OCI-LY3 (cell line): ENCODE measurements around the gene DHRS13.
A peak's percentile ranks its signal among the peaks of the same experiment; 100 is the strongest.
"Not testable (repeated sequence)": the region's sequence is repeated elsewhere in the genome, so short reads cannot be mapped to it uniquely, and the experiment has no call there.

Experiments
- H2AFZ ChIP-seq: fragments of 200-600, 300-600 bp; shearing (Covaris generic); 2 replicates; pipeline ENCODE4 v1.6.0; 2014; ENCODE audit warnings: antibody characterized with exemption, low read depth, low read length
- H3K27ac ChIP-seq: fragments of 200-600, 300-600 bp; sonication (generic); 2 replicates; pipeline ENCODE4 v1.5.1; 2014; ENCODE audit warnings: mild to moderate bottlenecking, low read length, moderate library complexity, mixed read lengths
- H3K27me3 ChIP-seq: fragments of 200-600, 300-600 bp; sonication (generic); 2 replicates; pipeline ENCODE4 v1.6.1; 2014; ENCODE audit warnings: low read depth, low read length, mixed read lengths
- H3K36me3 ChIP-seq: fragments of 200-600, 300-600 bp; sonication (generic); replicated peaks from 2 replicates; pipeline ENCODE3; 2014; ENCODE audit warnings: low read depth, low read length, mixed read lengths
- H3K4me1 ChIP-seq: fragments of 300-600, 200-600 bp; sonication (generic); 2 replicates; pipeline ENCODE4 v1.6.1; 2014; ENCODE audit warnings: low read length, mixed read lengths
- H3K4me2 ChIP-seq: fragments of 200-600, 300-600 bp; sonication (generic); 2 replicates; pipeline ENCODE4 v1.6.1; 2014; ENCODE audit warnings: low read length, mixed read lengths
- H3K4me3 ChIP-seq: fragments of 300-600, 200-600 bp; sonication (generic); 2 replicates; pipeline ENCODE4 v1.5.1; 2014; ENCODE audit warnings: antibody characterized with exemption, mild to moderate bottlenecking, low read length, moderate library complexity
- H3K79me2 ChIP-seq: fragments of 300-600, 200-600 bp; shearing (Covaris generic); 2 replicates; pipeline ENCODE4 v1.6.1; 2014; ENCODE audit warnings: mild to moderate bottlenecking, low read length, mixed read lengths
- H3K9ac ChIP-seq: fragments of 300-600, 200-600 bp; shearing (Covaris generic); 2 replicates; pipeline ENCODE4 v1.6.0; 2014; ENCODE audit warnings: mild to moderate bottlenecking, low read length, moderate library complexity
- H3K9me3 ChIP-seq: fragments of 200-600, 300-600 bp; shearing (Covaris generic); 2 replicates; pipeline ENCODE4 v1.6.1; 2014; ENCODE audit warnings: low read length, mixed read lengths; ENCODE audit not compliant: insufficient read depth
- H4K20me1 ChIP-seq: fragments of 200-600, 300-600 bp; sonication (generic); 2 replicates; pipeline ENCODE4 v1.6.1; 2016; ENCODE audit warnings: low read length, mixed read lengths; ENCODE audit not compliant: insufficient read depth
- CTCF ChIP-seq: fragments of 200-600, 300-600 bp; sonication (generic); IDR thresholded peaks from 2 replicates; pipeline ENCODE4 v1.5.1; 2014; ENCODE audit warnings: antibody characterized with exemption, low read length, low read depth
- EZH2phosphoT487 ChIP-seq: fragments of 200-600 bp; shearing (Covaris generic); IDR thresholded peaks from 2 replicates; pipeline ENCODE4 v1.6.1; 2018; ENCODE audit warnings: antibody characterized with exemption, mixed run types, low read depth

Gene DHRS13

GRCh38 chr17:28854457-28855335 lies 48.2 kb downstream of the DHRS13 start, which contains the start of gene ERAL1:
Gene ERAL1, plus strand, starts transcription at chr17:28855016. Its CDS starts 19 bp downstream, at chr17:28855035.
- H3K79me2 ChIP-seq: peaks cover 18% of the 10 kb centered on the region
- H3K27ac ChIP-seq: peak within 1 kb of the TSS; percentile 49
- TF ChIP-seq CTCF: no peak
- no peak for TF ChIP-seq EZH2phosphoT487

GRCh38 chr17:28853295-28853694 lies 49.6 kb downstream of the DHRS13 start:
- Histone ChIP-seq H3K9me3 (no peaks in the 10 kb centered on the region), H2AFZ (no peak overlapping the region), H3K4me3 (no peak overlapping the region), H3K9ac (no peak overlapping the region), H4K20me1 (no peaks in the 10 kb centered on the region), H3K79me2 (peaks cover 18% of the 10 kb centered on the region), H3K27me3 (no peaks in the 10 kb centered on the region), H3K4me1 (peaks cover 20% of the 10 kb centered on the region), H3K27ac (no peak overlapping the region), H3K4me2 (no peak overlapping the region), H3K36me3 (peaks cover 7% of the 10 kb centered on the region)
- no peak for TF ChIP-seq CTCF
- TF ChIP-seq EZH2phosphoT487: no peak

More at GRCh38 chr17:28854457-28855335, 48.2 kb downstream of the DHRS13 start, which contains the start of gene ERAL1:
- Histone ChIP-seq H3K4me3 (peak within 1 kb of the TSS; percentile 92), H3K36me3 (peaks cover 13% of the 10 kb centered on the region), H3K27me3 (no peaks in the 10 kb centered on the region), H3K9me3 (no peaks in the 10 kb centered on the region), H3K4me1 (peaks cover 20% of the 10 kb centered on the region), H3K4me2 (peak within 1 kb of the TSS; percentile 96), H2AFZ (peak within 1 kb of the TSS; percentile 98), H3K9ac (peak within 1 kb of the TSS; percentile 84), H4K20me1 (no peaks in the 10 kb centered on the region)

- H3K4me1 ChIP-seq: peaks cover 3% of the 10 kb centered on the region; the same call in 1 of the 2 replicates
- H3K9ac ChIP-seq: no peak overlapping the region
- no peaks in the 10 kb centered on the region for H3K9me3 ChIP-seq
- H2AFZ ChIP-seq: no peak overlapping the region
- no peak overlapping the region for H3K4me2 ChIP-seq
- H3K4me3 ChIP-seq: no peak overlapping the region
- no peaks in the 10 kb centered on the region for H3K36me3 ChIP-seq
- TF ChIP-seq EZH2phosphoT487 (no peak), CTCF (peak; percentile 42)
- no peaks in the 10 kb centered on the region; the same call in 1 of the 2 replicates for H3K79me2 ChIP-seq
- no peaks in the 10 kb centered on the region for H4K20me1 ChIP-seq
- H3K27ac ChIP-seq: no peak overlapping the region
- H3K27me3 ChIP-seq: no peaks in the 10 kb centered on the region
Observed at GRCh38 chr17:28849281-28849680, 53.6 kb downstream of the DHRS13 start.

- H3K79me2 ChIP-seq, H3K27ac ChIP-seq, H3K36me3 ChIP-seq, H3K9me3 ChIP-seq, H3K4me1 ChIP-seq, H3K9ac ChIP-seq, H3K27me3 ChIP-seq, H3K4me2 ChIP-seq, H2AFZ ChIP-seq, H3K4me3 ChIP-seq, H4K20me1 ChIP-seq: not testable (repeated sequence)
- TF ChIP-seq CTCF: peak; percentile 37
Observed at GRCh38 chr17:28848667-28849066, 54.2 kb downstream of the DHRS13 start.
